NOMO-1 treated with dmso at 0.1 percent for 144 hours (cell line): Measurements from ENCODE around the gene MBLAC1.
A peak's percentile ranks its signal among the peaks of the same experiment; 100 is the strongest.

Source experiments
- DNase-seq: peaks from one replicate; lab custom pipeline; 2025; ENCODE audit not compliant: unreplicated experiment; lab: John Stamatoyannopoulos, UW

MBLAC1 gene

GRCh38 chr7:100126931-100127865 lies at the start of gene MBLAC1:
Gene MBLAC1, plus strand, starts transcription at chr7:100126967. Its CDS starts 429 bp downstream, at chr7:100127396.
- DNase-seq: peak; percentile 92

DNA sequence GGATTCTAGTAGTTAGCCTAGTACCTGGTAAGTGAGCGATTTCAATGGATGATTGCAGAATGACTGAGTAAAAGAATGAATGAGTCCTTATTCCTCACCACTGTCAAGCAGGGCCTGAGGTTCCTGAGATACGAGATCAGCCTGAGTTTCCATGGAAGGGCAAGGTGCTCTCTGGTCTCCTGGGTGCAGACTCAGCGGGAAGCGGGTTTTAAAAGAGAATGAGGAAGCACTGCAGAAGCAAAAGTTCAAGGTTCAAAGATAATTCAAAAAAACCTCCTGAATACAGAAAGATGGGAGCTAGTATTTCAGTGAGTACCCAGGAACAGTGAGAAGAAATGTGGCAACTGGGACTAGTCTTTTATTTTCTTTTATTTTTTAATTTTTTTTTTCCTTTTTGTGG lies 49.6 kb upstream of the MBLAC1 start:
- no peak for DNase-seq

- no peak for DNase-seq
Observed at GRCh38 chr7:100079024-100079560, 47.7 kb upstream of the MBLAC1 start.

- DNase-seq: no peak
Observed at GRCh38 chr7:100080907-100081534, 45.7 kb upstream of the MBLAC1 start.

DNA sequence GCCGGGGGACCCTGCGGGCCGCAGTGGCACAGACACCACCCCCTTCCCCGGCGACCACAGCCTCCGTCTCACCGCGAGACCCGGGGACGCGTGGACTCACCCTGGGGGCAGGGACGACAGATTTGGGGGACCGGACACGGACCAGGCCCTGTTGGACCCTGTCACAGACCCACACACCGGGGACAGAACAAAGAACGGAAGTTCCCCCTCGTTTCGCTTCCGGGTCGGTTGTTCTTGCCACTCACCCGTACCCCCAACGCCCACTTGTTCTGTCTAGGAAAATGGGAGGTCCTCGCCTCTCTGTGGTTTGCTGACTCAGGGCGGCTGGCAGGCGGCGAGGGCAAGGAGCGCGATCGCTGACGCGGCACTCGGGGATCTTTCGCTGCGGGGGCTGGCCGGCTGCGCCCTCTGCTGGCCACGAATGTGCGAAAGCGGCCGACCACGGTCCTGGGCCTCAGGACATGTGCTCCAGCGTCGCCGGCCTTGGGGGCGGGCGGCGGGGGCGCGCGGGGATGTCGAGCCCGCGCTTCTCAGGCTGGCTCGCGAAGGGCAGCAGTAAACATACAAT lies 45.1 kb upstream of the MBLAC1 start, which contains the start of gene ZNF3:
Gene ZNF3, minus strand, starts transcription at position 189 of the 568 bp plus-strand sequence. CDS start 4,366 bp downstream, outside the sequence.
- DNase-seq: peak; percentile 100

GRCh38 chr7:100082978-100083377 lies 43.8 kb upstream of the MBLAC1 start:
- no peak for DNase-seq

GRCh38 chr7:100085515-100085914 lies 41.3 kb upstream of the MBLAC1 start:
- no peak for DNase-seq

- DNase-seq: no peak
Observed at GRCh38 chr7:100087055-100087750, 39.6 kb upstream of the MBLAC1 start.

DNA sequence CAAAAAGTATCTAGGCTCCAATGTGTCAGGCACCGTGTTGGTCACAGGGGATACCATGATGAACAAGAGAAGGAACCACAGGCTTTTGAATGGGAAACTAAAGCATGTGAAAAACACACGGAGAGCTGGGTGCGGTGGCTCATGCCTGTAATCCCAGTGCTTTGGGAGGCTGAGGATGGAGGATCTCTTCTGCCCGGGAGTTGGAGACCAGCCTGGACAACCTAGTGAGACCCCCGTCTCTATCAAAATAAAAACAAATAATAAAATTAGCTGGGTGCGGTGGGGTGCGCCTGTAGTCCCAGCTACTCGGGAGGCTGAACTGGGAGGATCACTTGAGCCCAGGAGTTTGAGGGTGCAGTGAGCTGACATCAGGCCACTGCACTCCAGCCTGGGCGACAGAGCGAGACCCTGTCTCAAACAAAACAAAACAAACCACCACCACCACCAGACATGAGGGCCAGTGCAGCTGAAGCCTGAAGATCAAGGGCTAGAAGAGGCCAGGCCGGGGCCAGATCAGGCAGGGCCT lies 38.6 kb upstream of the MBLAC1 start:
- no peak for DNase-seq

- DNase-seq: peak; percentile 53
Observed at GRCh38 chr7:100088621-100089457, 37.9 kb upstream of the MBLAC1 start, which contains the start of gene COPS6. Gene COPS6, plus strand, starts transcription at chr7:100088969. Its CDS starts 22 bp downstream, at chr7:100088991.

- no peak for DNase-seq
Observed at GRCh38 chr7:100089458-100090196, 37.1 kb upstream of the MBLAC1 start.

DNA sequence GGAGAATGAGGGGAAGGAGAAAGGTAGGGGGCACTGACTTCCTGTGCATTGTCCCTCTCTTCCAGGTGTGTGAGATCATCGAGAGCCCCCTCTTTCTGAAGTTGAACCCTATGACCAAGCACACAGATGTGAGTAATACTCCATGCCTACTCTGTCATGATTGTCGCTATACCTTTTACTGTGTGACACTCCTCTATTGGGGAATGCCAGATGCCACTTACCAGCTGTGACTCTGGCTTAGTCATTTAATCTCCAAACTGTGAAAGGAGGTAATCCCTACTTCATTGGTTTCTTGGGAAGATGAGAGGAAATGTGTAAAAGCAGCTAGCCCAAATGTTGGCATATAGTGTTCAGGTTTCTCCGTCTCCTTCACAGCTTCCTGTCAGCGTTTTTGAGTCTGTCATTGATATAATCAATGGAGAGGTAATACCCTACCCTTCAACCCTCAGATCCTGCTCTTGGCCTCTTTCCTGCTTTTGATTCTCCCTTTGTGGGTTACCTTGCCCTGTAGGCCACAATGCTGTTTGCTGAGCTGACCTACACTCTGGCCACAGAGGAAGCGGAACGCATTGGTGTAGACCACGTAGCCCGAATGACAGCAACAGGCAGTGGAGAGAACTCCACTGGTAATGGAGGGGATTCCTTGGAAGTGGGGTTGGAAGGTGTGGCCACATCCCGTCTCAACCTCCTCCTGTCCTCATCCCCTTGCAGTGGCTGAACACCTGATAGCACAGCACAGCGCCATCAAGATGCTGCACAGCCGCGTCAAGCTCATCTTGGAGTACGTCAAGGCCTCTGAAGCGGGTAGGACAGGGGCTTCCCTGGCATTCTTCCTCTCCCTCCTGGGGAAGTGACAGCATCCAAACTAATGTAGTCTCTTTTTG lies 36.0 kb upstream of the MBLAC1 start:
- DNase-seq: no peak

GRCh38 chr7:100091411-100092181 lies 35.2 kb upstream of the MBLAC1 start:
- no peak for DNase-seq

DNA sequence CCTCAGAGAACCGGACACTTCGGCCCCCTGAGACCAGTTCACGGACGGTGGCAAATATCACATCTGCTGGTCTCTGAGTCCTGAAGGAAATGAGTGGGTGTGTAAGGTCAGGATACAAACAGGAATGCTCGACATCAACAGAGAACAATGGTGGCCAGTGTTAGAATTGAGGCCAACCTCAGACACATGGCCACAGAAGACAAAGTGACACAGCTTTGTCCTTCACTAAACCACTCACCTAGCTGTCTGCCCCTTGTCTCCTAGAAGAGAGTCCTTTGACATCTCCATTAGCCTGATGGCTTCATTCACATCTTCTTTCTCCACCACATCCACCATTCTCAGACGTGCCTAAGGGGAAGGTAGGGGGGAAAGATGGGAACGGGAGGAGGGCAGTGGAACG lies 33.7 kb upstream of the MBLAC1 start:
- no peak for DNase-seq

- DNase-seq: no peak
Observed at GRCh38 chr7:100093498-100093897, 33.3 kb upstream of the MBLAC1 start.

DNA sequence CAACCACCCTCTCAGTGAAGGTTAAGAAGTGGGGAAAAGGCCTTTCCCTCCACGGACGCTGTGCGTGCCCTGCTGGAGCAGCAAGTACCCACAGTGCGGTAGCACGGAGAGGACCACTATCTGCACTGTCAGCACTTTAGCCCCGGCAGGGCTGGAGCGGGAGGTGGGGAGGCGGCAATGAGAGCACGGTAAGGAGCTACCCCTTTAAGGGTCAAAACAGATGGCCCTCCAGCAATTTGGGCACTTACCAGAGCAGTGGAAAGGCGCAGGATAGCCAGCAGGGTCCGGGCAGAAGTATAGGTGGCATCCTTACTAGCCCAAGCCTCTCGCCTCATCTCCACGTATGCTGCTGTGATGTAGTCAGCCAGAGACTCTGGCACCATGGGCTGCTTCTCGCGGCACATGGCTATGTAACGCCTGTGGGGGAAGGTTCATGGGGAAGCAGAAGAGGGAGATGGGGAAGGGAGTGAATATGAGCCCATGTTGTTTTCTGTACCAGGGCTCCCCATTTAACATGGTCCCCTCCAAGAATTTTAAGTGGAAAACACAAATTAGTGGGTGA lies 32.8 kb upstream of the MBLAC1 start:
- DNase-seq: no peak

GRCh38 chr7:100095289-100095688 lies 31.5 kb upstream of the MBLAC1 start:
- no peak for DNase-seq
